NB4 (cell line): ENCODE results near the gene LIFR.

Experiments used
- DNase-seq: peaks from one replicate; pipeline ENCODE4 v3.0.0; 2010; ENCODE audit warnings: low read depth
- H3K4me3 ChIP-seq: one replicate; pipeline ENCODE4 v1.5.1; 2011; ENCODE audit warnings: mild to moderate bottlenecking, low read depth, low read length, moderate library complexity
- MYC ChIP-seq: IDR thresholded peaks from 2 replicates; pipeline ENCODE4 v1.6.1; 2011; ENCODE audit warnings: low read depth, low read length
- POLR2A ChIP-seq: IDR thresholded peaks from 2 replicates; pipeline ENCODE4 v1.6.1; 2011; ENCODE audit warnings: mild to moderate bottlenecking; ENCODE audit not compliant: insufficient read length; ENCODE audit errors: extremely low read depth
- TF ChIP-seq, protein P1 (sequence below): IDR thresholded peaks from one replicate; pipeline ENCODE4 v1.5.1; 2012; ENCODE audit warnings: low read depth, low read length
- TF ChIP-seq, protein P2 (sequence below): IDR thresholded peaks from 2 replicates; pipeline ENCODE4 v1.6.1; 2011; ENCODE audit warnings: low read depth, low read length

LIFR gene

DNA sequence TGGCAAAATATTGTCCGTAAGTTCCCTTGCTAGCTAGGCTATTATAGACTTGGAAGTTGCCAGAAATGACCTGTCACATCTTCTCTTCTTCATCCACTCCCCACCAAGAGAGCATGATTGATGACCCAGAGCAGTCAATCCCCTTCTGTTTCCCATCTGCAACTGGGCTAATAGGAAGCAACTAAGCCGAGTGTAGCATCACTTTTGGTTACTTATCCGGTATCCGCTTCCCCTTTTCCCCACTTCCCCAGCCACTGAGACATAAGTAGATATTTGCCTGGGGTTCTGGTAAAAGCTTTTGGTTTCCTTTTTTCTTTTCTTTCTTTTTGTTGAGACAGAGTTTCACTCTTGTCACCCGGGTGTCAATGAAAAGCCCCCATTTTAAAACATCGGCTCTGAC lies 29.4 kb upstream of the LIFR start:
- no peak overlapping the region for H3K4me3 ChIP-seq
- TF ChIP-seq MYC: no peak
- TF ChIP-seq, protein P1, sequence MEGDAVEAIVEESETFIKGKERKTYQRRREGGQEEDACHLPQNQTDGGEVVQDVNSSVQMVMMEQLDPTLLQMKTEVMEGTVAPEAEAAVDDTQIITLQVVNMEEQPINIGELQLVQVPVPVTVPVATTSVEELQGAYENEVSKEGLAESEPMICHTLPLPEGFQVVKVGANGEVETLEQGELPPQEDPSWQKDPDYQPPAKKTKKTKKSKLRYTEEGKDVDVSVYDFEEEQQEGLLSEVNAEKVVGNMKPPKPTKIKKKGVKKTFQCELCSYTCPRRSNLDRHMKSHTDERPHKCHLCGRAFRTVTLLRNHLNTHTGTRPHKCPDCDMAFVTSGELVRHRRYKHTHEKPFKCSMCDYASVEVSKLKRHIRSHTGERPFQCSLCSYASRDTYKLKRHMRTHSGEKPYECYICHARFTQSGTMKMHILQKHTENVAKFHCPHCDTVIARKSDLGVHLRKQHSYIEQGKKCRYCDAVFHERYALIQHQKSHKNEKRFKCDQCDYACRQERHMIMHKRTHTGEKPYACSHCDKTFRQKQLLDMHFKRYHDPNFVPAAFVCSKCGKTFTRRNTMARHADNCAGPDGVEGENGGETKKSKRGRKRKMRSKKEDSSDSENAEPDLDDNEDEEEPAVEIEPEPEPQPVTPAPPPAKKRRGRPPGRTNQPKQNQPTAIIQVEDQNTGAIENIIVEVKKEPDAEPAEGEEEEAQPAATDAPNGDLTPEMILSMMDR: no peak
- TF ChIP-seq, protein P2, sequence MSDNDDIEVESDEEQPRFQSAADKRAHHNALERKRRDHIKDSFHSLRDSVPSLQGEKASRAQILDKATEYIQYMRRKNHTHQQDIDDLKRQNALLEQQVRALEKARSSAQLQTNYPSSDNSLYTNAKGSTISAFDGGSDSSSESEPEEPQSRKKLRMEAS: no peak
- TF ChIP-seq POLR2A: no peak
- DNase-seq: no peak

DNA sequence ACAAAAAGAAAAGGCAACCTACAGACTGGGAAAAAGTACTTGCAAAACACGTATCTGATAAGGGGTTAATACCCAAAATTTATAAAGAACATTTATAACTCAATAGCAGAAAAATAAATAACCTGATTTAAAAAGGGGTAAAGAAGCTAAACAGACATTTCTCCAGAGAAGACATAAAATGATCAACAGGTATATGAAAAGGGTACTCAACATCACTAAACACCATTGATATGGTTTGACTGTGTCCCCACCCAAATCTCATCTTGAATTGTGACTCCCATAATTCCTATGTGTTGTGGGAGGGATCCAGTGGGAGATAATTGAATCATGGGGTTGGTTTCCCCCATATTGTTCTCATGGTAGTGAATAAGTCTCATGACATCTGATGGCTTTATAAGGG lies 27.1 kb upstream of the LIFR start:
- no peak overlapping the region for H3K4me3 ChIP-seq
- TF ChIP-seq, protein P2: no peak
- no peak for TF ChIP-seq POLR2A
- no peak for TF ChIP-seq MYC
- TF ChIP-seq, protein P1: no peak
- DNase-seq: no peak

- no peak overlapping the region for H3K4me3 ChIP-seq
- no peak for DNase-seq
- TF ChIP-seq POLR2A (no peak), MYC (no peak)
- TF ChIP-seq, protein P2: no peak
- TF ChIP-seq, protein P1: no peak
These were observed 26.5 kb upstream of the LIFR start for GRCh38 chr5:38582975-38583319.

DNA sequence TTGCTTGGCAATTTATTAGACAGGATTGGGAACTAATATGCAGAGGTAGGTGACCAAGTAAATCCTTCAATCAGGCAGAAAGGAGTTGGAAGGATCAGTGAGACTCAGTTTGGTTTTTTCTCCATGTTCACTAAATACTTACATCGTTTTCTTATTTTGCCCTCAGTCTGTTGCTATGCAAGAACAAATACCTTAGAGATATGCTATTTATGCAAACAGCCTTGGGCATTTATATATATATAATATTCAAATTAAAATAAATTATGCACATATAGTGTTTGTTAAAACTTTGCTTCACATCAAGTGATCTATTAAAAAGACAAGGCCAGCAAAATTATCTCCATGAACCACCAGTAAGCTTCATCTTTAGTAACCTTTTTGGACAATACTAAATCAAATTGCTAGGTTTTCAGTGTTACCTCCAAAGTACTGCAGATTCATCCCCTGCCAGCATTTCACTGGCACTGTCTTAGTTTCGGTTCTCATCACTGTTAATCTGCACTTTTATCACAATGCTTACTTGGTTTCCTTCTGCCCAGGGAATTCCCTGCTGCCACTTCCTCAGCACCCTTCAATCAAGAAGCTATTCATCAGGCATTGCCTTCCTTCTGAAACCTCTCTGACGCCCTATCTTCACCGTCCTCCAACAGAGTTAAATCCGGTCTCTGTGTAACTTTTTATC lies 26.0 kb upstream of the LIFR start:
- DNase-seq: no peak
- TF ChIP-seq POLR2A (no peak), MYC (no peak)
- no peak overlapping the region for H3K4me3 ChIP-seq

DNA sequence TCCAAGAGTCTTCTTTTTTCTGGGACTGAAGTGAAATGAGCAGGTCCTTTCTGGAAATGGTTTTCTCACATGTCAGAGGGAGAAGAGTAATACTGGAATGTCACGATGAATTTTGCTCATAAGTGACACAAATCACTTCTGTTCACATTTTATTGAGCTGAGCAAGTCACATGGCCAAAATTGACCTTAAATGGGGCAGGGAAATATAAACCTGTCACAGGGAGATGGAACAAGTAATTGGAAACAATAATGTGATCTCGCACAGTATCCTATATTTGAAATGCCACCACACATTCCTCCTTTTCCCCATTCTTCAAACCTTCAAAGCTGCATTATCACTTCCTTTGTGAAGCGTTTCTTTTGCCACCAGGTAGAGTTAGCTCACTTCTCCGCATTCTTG lies 25.2 kb upstream of the LIFR start:
- TF ChIP-seq, protein P1: no peak
- TF ChIP-seq POLR2A: no peak
- no peak for TF ChIP-seq MYC
- TF ChIP-seq, protein P2: no peak
- DNase-seq: no peak
- no peak overlapping the region for H3K4me3 ChIP-seq

DNA sequence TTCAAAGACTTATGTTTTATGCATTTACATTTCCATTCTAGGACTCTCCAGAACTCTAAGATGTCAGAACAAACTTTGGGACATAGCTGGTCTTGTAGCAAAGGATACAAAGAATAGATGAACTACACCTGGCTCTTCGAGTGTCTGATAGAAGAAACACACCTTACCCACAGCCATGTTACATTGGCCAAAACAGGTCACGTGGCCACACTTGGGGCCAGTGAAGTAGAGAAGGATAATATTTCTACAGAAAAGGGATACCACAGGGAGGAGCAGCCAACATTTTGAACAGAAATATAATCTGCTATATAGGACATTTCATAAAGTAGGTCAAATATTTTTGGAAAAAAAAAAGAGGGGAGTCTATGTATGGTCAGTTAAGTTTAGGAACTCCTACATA lies 22.7 kb upstream of the LIFR start:
- no peak for DNase-seq
- no peak overlapping the region for H3K4me3 ChIP-seq
- TF ChIP-seq, protein P2: no peak
- TF ChIP-seq, protein P1: no peak
- TF ChIP-seq POLR2A: no peak
- no peak for TF ChIP-seq MYC
